Epithelial cell of esophagus (primary cell): ENCODE measurements around the gene ANO7.

Source experiments
- DNase-seq: peaks from one replicate; pipeline ENCODE4 v3.0.0; 2010; ENCODE audit warnings: low read depth
- H3K4me3 ChIP-seq: 2 replicates; pipeline ENCODE4 v1.5.1; 2011; ENCODE audit warnings: mild to moderate bottlenecking, low read length, control low read depth
- CTCF ChIP-seq: IDR thresholded peaks from 2 replicates; pipeline ENCODE4 v1.5.1; 2011; ENCODE audit warnings: low read depth, mild to moderate bottlenecking, low read length, control low read depth, inconsistent platforms; ENCODE audit not compliant: insufficient read depth; ENCODE audit errors: missing control alignments

The ANO7 gene

DNA sequence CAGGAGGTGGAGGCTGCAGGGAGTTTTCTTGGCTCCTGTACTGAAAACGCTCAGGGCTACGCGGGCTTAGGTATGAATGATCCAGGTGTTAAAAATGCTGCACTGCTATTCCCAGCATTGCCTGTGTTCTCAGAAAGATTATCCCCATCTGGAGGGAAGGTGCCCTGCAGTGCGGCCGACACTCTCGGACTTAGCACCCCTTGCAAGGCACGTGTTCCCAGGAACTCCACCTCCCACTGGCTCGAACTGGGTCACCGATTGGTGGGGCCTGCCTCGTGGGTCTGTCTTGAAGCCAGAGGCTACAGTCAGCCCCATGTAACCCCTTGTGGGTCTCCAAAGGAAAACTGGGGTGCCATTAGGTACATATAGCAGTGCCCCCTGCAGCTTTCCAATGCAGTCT lies 25.7 kb downstream of the ANO7 start:
- no peak for TF ChIP-seq CTCF

DNA sequence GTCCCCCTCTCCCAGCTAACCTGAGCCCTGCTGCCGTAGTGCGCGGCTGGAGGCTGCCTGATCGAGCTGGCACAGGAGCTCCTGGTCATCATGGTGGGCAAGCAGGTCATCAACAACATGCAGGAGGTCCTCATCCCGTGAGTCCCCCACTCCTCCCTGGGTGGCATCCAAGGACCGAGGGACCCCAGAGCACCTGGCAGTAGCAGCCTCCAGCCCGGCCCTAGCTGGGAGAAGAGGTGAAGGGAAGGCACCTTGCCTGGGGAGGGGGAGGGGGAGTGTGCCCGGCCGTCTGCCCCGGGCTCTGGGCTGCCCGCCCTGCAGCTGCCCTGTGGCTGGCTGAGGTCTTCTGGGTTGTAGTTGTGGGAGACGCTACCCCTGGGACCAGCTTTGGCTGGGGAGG lies 26.3 kb downstream of the ANO7 start:
- H3K4me3 ChIP-seq, result no peak overlapping the region
- no peak for DNase-seq
- TF ChIP-seq CTCF, result no peak

More for the DNA sequence above, 25.7 kb downstream of the ANO7 start:
- DNase-seq, result no peak
- H3K4me3 ChIP-seq, result no peak overlapping the region

- no peak for DNase-seq
- no peak overlapping the region for H3K4me3 ChIP-seq
- no peak for TF ChIP-seq CTCF
Measured at GRCh38 chr2:241215421-241215820, 26.9 kb downstream of the ANO7 start.

DNA sequence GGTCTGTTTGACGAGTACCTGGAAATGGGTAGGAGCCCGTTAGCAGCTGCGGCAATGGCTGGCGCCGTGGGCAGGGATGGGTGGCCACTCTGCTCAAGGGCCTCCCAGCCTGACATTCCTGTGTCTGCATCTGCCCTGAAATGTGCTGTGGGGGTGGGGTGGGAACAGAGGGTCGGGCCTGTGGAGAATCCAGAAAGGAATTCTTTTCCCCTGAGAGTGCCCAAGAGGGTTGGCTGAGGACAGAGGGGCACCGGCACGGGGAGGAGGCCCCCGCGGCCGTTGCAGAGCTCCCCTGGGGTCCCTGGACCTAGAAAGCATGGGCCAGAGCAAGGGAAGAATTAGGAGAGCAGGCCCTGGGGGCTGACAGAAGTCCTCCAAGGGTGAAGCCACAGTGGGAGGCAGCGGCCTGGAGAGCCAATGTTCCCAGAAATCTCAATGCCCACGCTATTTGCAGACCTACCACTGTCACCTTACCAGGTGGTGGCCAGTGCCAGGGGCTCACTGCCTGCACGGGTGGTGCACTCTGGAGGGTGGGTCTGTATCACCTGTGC lies 27.8 kb downstream of the ANO7 start:
- no peak for DNase-seq
- H3K4me3 ChIP-seq, result no peak overlapping the region
- TF ChIP-seq CTCF, result no peak

- peak overlapping the region; percentile 31 for H3K4me3 ChIP-seq
- no peak for TF ChIP-seq CTCF
- peak; percentile 67 for DNase-seq
Measured at GRCh38 chr2:241217320-241218031, 29.0 kb downstream of the ANO7 start.

- TF ChIP-seq CTCF, result no peak
- H3K4me3 ChIP-seq, result peak overlapping the region; percentile 38
- peak; percentile 30 for DNase-seq
Measured at GRCh38 chr2:241218131-241219029, 29.9 kb downstream of the ANO7 start.
